ENCODE measurements around the gene GATA1.
"Not testable (repeated sequence)": the region's sequence is repeated elsewhere in the genome, so short reads cannot be mapped to it uniquely, and the experiment has no call there.

GATA1 gene

GRCh38 chrX:48818866-48819265, 32.5 kb downstream of the GATA1 start:
- no peak overlapping the region for H3K4me3 ChIP-seq (replicated peaks; ENCODE audit: low read depth, low read length)
- DNase-seq (ENCODE audit: low read depth), result no peak
- no peak for TF ChIP-seq CTCF (IDR thresholded peaks at IDR 0.05; ENCODE audit: low read length, missing control alignments)

- not testable (repeated sequence) for H3K4me3 ChIP-seq (replicated peaks; ENCODE audit: low read depth, low read length); DNase-seq (ENCODE audit: low read depth)
These were observed 33.0 kb downstream of the GATA1 start for GRCh38 chrX:48819394-48819793.

GRCh38 chrX:48823053-48823452, 36.7 kb downstream of the GATA1 start:
- no peak overlapping the region for H3K4me3 ChIP-seq (replicated peaks; ENCODE audit: low read depth, low read length)
- no peak for TF ChIP-seq CTCF (IDR thresholded peaks at IDR 0.05; ENCODE audit: low read length, missing control alignments)
- DNase-seq (ENCODE audit: low read depth), result no peak

GRCh38 chrX:48824066-48824465, 37.7 kb downstream of the GATA1 start:
- TF ChIP-seq CTCF (IDR thresholded peaks at IDR 0.05; ENCODE audit: low read length, missing control alignments), result no peak
- no peak for DNase-seq (ENCODE audit: low read depth)
- H3K4me3 ChIP-seq (replicated peaks; ENCODE audit: low read depth, low read length), result no peak overlapping the region

GRCh38 chrX:48826135-48826875, 39.9 kb downstream of the GATA1 start, which contains the start of gene ERAS:
Gene ERAS, plus strand, starts transcription at chrX:48826513. Its CDS starts 2,611 bp downstream, at chrX:48829124.
- no peak for DNase-seq (ENCODE audit: low read depth)
- TF ChIP-seq CTCF (IDR thresholded peaks at IDR 0.05; ENCODE audit: low read length, missing control alignments), result no peak

GRCh38 chrX:48826876-48827653, 40.7 kb downstream of the GATA1 start:
- H3K4me3 ChIP-seq (replicated peaks; ENCODE audit: low read depth, low read length), result no peak overlapping the region
- DNase-seq (ENCODE audit: low read depth), result no peak
- TF ChIP-seq CTCF (IDR thresholded peaks at IDR 0.05; ENCODE audit: low read length, missing control alignments), result no peak

More at GRCh38 chrX:48826135-48826875, 39.9 kb downstream of the GATA1 start, which contains the start of gene ERAS:
- no peak within 1 kb of the TSS for H3K4me3 ChIP-seq (replicated peaks; ENCODE audit: low read depth, low read length)

GRCh38 chrX:48827654-48827968, 41.2 kb downstream of the GATA1 start:
- TF ChIP-seq CTCF (IDR thresholded peaks at IDR 0.05; ENCODE audit: low read length, missing control alignments), result no peak
- DNase-seq (ENCODE audit: low read depth), result no peak
- H3K4me3 ChIP-seq (replicated peaks; ENCODE audit: low read depth, low read length), result no peak overlapping the region

Data from fibroblast of pulmonary artery (primary cell).